Peyer's patch (tissue), 4 donors: Measurements from ENCODE around the gene ZBTB3. TPM values are rescaled to one million over a fixed set of nuclear protein-coding genes. Genes with fewer than 3 reads are reported as not detected.

Source experiments
- DNase-seq, 3 donors: peaks; one replicate each; pipeline ENCODE4 v3.0.0-alpha.2; 2017 to 2019
- H3K27ac ChIP-seq, 4 donors: fragments of 200-600 bp; sonication (generic); one replicate each; pipeline ENCODE4 v1.5.1; 2016 to 2019
- H3K27me3 ChIP-seq, 2 donors: fragments of 200-600 bp; sonication (generic); one replicate each; pipeline ENCODE4 v1.5.1; 2019
- H3K36me3 ChIP-seq, 3 donors: fragments of 200-600 bp; sonication (generic); one replicate each; pipeline ENCODE4 v1.5.1; 2016 to 2019
- H3K4me1 ChIP-seq, 4 donors: fragments of 200-600 bp; sonication (generic); one replicate each; pipeline ENCODE4 v1.5.1; 2016 to 2019
- H3K4me3 ChIP-seq, 4 donors: fragments of 200-600 bp; sonication (generic); 1 replicate in 3 of 4; 2 replicates in 1 of 4; pipeline ENCODE4 v1.5.1; 2016 to 2019; ENCODE audit warnings: mild to moderate bottlenecking in 1 of 4
- H3K9me3 ChIP-seq, 4 donors: fragments of 200-600 bp; sonication (generic); one replicate each; pipeline ENCODE4 v1.5.1; 2016 to 2019; ENCODE audit warnings: mild to moderate bottlenecking in 1 of 4
- CTCF ChIP-seq, 6 experiments: fragments of 450-650 bp in 4 of 6; fragments of 200-600 bp in 2 of 6; sonication (generic) in 1 of 6; IDR thresholded peaks; one replicate each; pipeline ENCODE4 v1.5.1; 2017 to 2019; ENCODE audit warnings: antibody characterized with exemption in 6 of 6, mild to moderate bottlenecking in 3 of 6, moderate library complexity in 1 of 6
- POLR2A ChIP-seq, 2 donors: fragments of 450-650 bp; IDR thresholded peaks; one replicate each; pipeline ENCODE4 v1.5.1; 2017; ENCODE audit warnings: antibody characterized with exemption in 2 of 2, mild to moderate bottlenecking in 2 of 2, moderate library complexity in 2 of 2
- total RNA-seq, 4 donors: library from RNA; depleted of rRNA; stranded (reverse); fragments of >200 nt; gene quantifications; one replicate each; pipeline ENCODE4 v1.1.0, GENCODE V29; 2016

The ZBTB3 gene
- total RNA-seq, 4 donors from 2014 or later: 5.0 to 22.0 (median 9.2) TPM

GRCh38 chr11:62708793-62709192 is 45.2 kb downstream of the ZBTB3 start:
- DNase-seq: peak; percentile 47 to 66 (median 62)
- Histone ChIP-seq H3K4me3 (peak overlapping the region; percentile 42 to 73 (median 60)), H3K9me3 (no peaks in the 10 kb centered on the region), H3K36me3 (peaks cover 0 to 33% (median 0%) of the 10 kb centered on the region in 3 donors), H3K27ac (peak overlapping the region; percentile 88 to 98 (median 92)), H3K27me3 (no peaks in the 10 kb centered on the region), H3K4me1 (peaks cover 0 to 50% (median 16%) of the 10 kb centered on the region in 4 donors)
- TF ChIP-seq POLR2A (IDR thresholded peaks at IDR 0.05) (no peak), CTCF (IDR thresholded peaks at IDR 0.05) (no peak)

DNA sequence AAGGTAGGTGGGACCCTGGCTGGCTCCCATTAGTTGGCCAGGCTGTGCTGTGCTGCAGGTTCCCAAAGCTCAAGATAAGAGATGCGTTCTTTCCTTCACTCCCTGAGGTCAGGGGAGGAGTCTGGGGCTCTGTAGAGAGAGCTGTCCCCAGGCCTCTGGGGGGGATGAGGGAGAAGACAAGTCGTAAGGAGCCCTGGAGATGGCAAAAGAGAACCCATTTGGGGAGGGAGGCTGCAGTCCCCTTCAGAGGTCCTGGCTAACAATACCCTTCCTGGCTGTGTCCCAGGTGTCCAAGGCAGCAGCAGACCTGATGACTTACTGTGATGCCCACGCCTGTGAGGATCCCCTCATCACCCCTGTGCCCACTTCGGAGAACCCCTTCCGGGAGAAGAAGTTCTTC is 45.6 kb downstream of the ZBTB3 start:
- no peaks in the 10 kb centered on the region for H3K9me3 ChIP-seq
- no peaks in the 10 kb centered on the region for H3K27me3 ChIP-seq
- peaks cover 0 to 46% (median 16%) of the 10 kb centered on the region in 4 donors for H3K4me1 ChIP-seq
- peaks cover 0 to 29% (median 0%) of the 10 kb centered on the region in 3 donors for H3K36me3 ChIP-seq
- no peak for DNase-seq
- H3K4me3 ChIP-seq: peak overlapping the region in 3 of 4 donors; percentile 58 to 73 (median 61)
- peak overlapping the region; percentile 88 to 98 (median 92) for H3K27ac ChIP-seq
- no peak for TF ChIP-seq POLR2A (IDR thresholded peaks at IDR 0.05)
- TF ChIP-seq CTCF (IDR thresholded peaks at IDR 0.05): no peak

DNA sequence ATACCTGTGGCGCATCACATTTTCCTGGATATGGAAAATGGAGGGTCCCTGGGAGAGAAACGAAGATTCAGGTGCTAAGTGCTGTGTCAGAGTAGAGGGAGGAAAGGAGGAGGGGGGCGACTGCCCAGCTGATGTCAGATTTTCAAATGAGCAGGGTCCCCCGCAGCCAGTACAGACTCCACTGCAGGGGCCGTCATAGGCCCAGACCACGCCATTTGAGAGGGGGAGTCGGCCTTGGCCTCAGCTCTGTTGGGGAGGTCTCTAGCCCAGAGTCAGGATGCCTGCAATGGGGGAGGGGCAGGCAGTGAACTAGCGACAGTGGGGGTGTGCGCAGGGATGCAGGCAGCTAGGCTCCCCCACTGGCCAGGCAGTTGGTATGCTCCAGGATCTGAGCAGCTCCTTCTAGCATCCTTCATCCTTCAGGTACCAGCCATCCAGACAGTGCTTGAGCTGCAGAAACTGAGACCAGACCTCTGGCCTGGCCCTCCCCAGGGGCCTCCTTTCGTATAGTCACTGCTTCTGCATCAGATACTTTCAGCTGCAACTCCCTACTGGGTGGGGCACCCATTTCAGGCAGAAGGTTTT is 46.6 kb downstream of the ZBTB3 start, which contains the start of the genes BSCL2 and GNG3:
Gene BSCL2, minus strand, starts transcription at position 148 of the 585 bp plus-strand sequence. CDS start 229 bp downstream, outside the sequence.
Gene GNG3, plus strand, starts transcription at position 400 of the 585 bp plus-strand sequence. CDS start 620 bp downstream, outside the sequence.
- H3K4me3 ChIP-seq: peak within 1 kb of the TSS; percentile 63 to 87 (median 80)
- H3K27ac ChIP-seq: peak within 1 kb of the TSS; percentile 88 to 98 (median 92)
- H3K36me3 ChIP-seq: peaks cover 0 to 19% (median 0%) of the 10 kb centered on the region in 3 donors
- no peak for TF ChIP-seq CTCF (IDR thresholded peaks at IDR 0.05)
- TF ChIP-seq POLR2A (IDR thresholded peaks at IDR 0.05): no peak
- no peaks in the 10 kb centered on the region for H3K9me3 ChIP-seq
- H3K27me3 ChIP-seq: no peaks in the 10 kb centered on the region
- DNase-seq: no peak
- peaks cover 0 to 36% (median 13%) of the 10 kb centered on the region in 4 donors for H3K4me1 ChIP-seq

DNA sequence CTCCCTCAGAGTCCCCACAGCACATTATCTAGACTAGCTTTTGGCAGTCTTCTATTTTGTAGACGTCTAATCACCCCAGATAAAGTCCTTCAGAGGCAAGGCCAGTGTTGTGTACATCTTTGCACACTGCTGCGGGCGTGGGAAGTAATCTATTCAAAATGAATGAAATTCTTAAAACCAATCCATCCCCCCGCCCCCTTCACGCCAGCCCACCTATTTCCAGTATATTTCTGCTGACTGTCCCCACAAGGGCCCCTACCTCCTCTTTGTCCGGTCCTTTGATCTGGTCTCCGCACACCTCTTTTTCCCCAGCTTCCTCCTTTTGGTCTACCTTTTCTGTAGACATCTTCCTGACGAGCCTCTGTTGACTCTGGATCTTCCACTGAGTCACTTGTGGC is 47.1 kb downstream of the ZBTB3 start:
- H3K27ac ChIP-seq: peak overlapping the region; percentile 67 to 78 (median 73)
- peak overlapping the region; percentile 63 to 87 (median 79) for H3K4me3 ChIP-seq
- H3K27me3 ChIP-seq: no peaks in the 10 kb centered on the region
- TF ChIP-seq POLR2A (IDR thresholded peaks at IDR 0.05): no peak
- no peak for TF ChIP-seq CTCF (IDR thresholded peaks at IDR 0.05)
- DNase-seq: no peak
- peaks cover 0 to 14% (median 0%) of the 10 kb centered on the region in 3 donors for H3K36me3 ChIP-seq
- H3K9me3 ChIP-seq: no peaks in the 10 kb centered on the region
- peaks cover 0 to 35% (median 12%) of the 10 kb centered on the region in 4 donors for H3K4me1 ChIP-seq

- peak; percentile 95 to 97 (median 97) for DNase-seq
- H3K4me3 ChIP-seq: peak overlapping the region; percentile 63 to 87 (median 79)
- no peaks in the 10 kb centered on the region for H3K9me3 ChIP-seq
- H3K36me3 ChIP-seq: peaks cover 0 to 12% (median 0%) of the 10 kb centered on the region in 3 donors
- TF ChIP-seq POLR2A (IDR thresholded peaks at IDR 0.05) (peak in 1 of 2 donors; percentile 43), CTCF (IDR thresholded peaks at IDR 0.05) (no peak)
- H3K27ac ChIP-seq: peak overlapping the region; percentile 67 to 78 (median 73)
- peaks cover 0 to 35% (median 12%) of the 10 kb centered on the region in 4 donors for H3K4me1 ChIP-seq
- H3K27me3 ChIP-seq: no peaks in the 10 kb centered on the region
Measured at GRCh38 chr11:62705880-62706849, 47.8 kb downstream of the ZBTB3 start.
